ENCODE data around the gene KLF13. TPM values are rescaled to one million over a fixed set of nuclear protein-coding genes. Genes with fewer than 3 reads are reported as not detected.

KLF13 gene
- total RNA-seq, 1 donor from 2014 or later = 23.1 TPM

GRCh38 chr15:31399544-31400171 lies 73.0 kb downstream of the KLF13 start:
- no peak for DNase-seq (ENCODE audit: low spot score)

- no peak for DNase-seq (ENCODE audit: low spot score)
Measured at GRCh38 chr15:31400222-31400927, 73.7 kb downstream of the KLF13 start.

- no peak for DNase-seq (ENCODE audit: low spot score)
Measured at GRCh38 chr15:31401282-31401681, 74.6 kb downstream of the KLF13 start.

- no peak for DNase-seq (ENCODE audit: low spot score)
Measured at GRCh38 chr15:31402003-31402402, 75.4 kb downstream of the KLF13 start.

- peak; percentile 61 for DNase-seq (ENCODE audit: low spot score)
Measured at GRCh38 chr15:31402511-31403056, 75.9 kb downstream of the KLF13 start.

- no peak for DNase-seq (ENCODE audit: low spot score)
Measured at GRCh38 chr15:31403096-31403495, 76.5 kb downstream of the KLF13 start.

- no peak for DNase-seq (ENCODE audit: low spot score)
Measured at GRCh38 chr15:31403606-31404005, 77.0 kb downstream of the KLF13 start.

- no peak for DNase-seq (ENCODE audit: low spot score)
Measured at GRCh38 chr15:31404345-31404744, 77.7 kb downstream of the KLF13 start.

GRCh38 chr15:31405200-31405920 lies 78.7 kb downstream of the KLF13 start:
- no peak for DNase-seq (ENCODE audit: low spot score)

- DNase-seq (ENCODE audit: low spot score) = no peak
Measured at GRCh38 chr15:31407376-31407775, 80.7 kb downstream of the KLF13 start.

GRCh38 chr15:31407851-31408250 lies 81.2 kb downstream of the KLF13 start:
- DNase-seq (ENCODE audit: low spot score) = no peak

GRCh38 chr15:31408724-31409123 lies 82.1 kb downstream of the KLF13 start:
- no peak for DNase-seq (ENCODE audit: low spot score)

GRCh38 chr15:31409171-31409570 lies 82.5 kb downstream of the KLF13 start:
- no peak for DNase-seq (ENCODE audit: low spot score)

GRCh38 chr15:31412824-31413223 lies 86.2 kb downstream of the KLF13 start:
- no peak for DNase-seq (ENCODE audit: low spot score)

GRCh38 chr15:31415201-31415600 lies 88.6 kb downstream of the KLF13 start:
- DNase-seq (ENCODE audit: low spot score) = no peak

- DNase-seq (ENCODE audit: low spot score) = no peak
Measured at GRCh38 chr15:31419820-31420219, 93.2 kb downstream of the KLF13 start.

- DNase-seq (ENCODE audit: low spot score) = no peak
Measured at GRCh38 chr15:31427411-31427810, 100.8 kb downstream of the KLF13 start.

Other genes with a start within 250 kb of the KLF13 start
- gene TRPM1, start 225.1 kb upstream of the KLF13 start, total RNA-seq (ENCODE audit: insufficient read depth, low replicate concordance) = 6.0 TPM

Measured in umbilical cord (tissue), 2 donors.